GM19238 (cell line): ENCODE measurements around the gene TMEM62.
"Not testable (repeated sequence)": the region's sequence is repeated elsewhere in the genome, so short reads cannot be mapped to it uniquely, and the experiment has no call there.

Experiments used
- DNase-seq: peaks from one replicate; pipeline ENCODE4 v3.0.0; 2011; ENCODE audit warnings: low spot score; ENCODE audit not compliant: insufficient read length

The TMEM62 gene

GRCh38 chr15:43121863-43122262, 11.5 kb upstream of the TMEM62 start:
- DNase-seq = no peak

- DNase-seq = no peak
These were observed 8.2 kb upstream of the TMEM62 start for GRCh38 chr15:43125100-43125661.

- no peak for DNase-seq
These were observed 7.0 kb upstream of the TMEM62 start for GRCh38 chr15:43126356-43126755.

GRCh38 chr15:43127752-43128151, 5.6 kb upstream of the TMEM62 start:
- no peak for DNase-seq

GRCh38 chr15:43128174-43128979, 5.0 kb upstream of the TMEM62 start:
- not testable (repeated sequence) for DNase-seq

- no peak for DNase-seq
These were observed 4.4 kb upstream of the TMEM62 start for GRCh38 chr15:43128980-43129335.

- DNase-seq = no peak
These were observed 456 bp upstream of the TMEM62 start for GRCh38 chr15:43132830-43133429.

GRCh38 chr15:43134157-43134635, 810 bp downstream of the TMEM62 start:
- DNase-seq = no peak

GRCh38 chr15:43135351-43135750, 2.0 kb downstream of the TMEM62 start:
- DNase-seq = no peak

- no peak for DNase-seq
These were observed 10.0 kb downstream of the TMEM62 start for GRCh38 chr15:43143203-43143941.

GRCh38 chr15:43144512-43144911, 11.1 kb downstream of the TMEM62 start:
- DNase-seq = no peak

- no peak for DNase-seq
These were observed 12.8 kb downstream of the TMEM62 start for GRCh38 chr15:43146184-43146583.

GRCh38 chr15:43150191-43150929, 17.0 kb downstream of the TMEM62 start:
- no peak for DNase-seq

- DNase-seq = no peak
These were observed 18.3 kb downstream of the TMEM62 start for GRCh38 chr15:43151688-43152087.

GRCh38 chr15:43153269-43153668, 19.9 kb downstream of the TMEM62 start:
- no peak for DNase-seq

- no peak for DNase-seq
These were observed 32.5 kb downstream of the TMEM62 start for GRCh38 chr15:43165801-43166325.

GRCh38 chr15:43167261-43167660, 33.9 kb downstream of the TMEM62 start:
- not testable (repeated sequence) for DNase-seq

- DNase-seq = no peak
These were observed 35.1 kb downstream of the TMEM62 start for GRCh38 chr15:43168192-43169107.

- DNase-seq = no peak
These were observed 36.5 kb downstream of the TMEM62 start for GRCh38 chr15:43169888-43170287.
